ENCODE measurements around the gene FBXL13.

DNA sequence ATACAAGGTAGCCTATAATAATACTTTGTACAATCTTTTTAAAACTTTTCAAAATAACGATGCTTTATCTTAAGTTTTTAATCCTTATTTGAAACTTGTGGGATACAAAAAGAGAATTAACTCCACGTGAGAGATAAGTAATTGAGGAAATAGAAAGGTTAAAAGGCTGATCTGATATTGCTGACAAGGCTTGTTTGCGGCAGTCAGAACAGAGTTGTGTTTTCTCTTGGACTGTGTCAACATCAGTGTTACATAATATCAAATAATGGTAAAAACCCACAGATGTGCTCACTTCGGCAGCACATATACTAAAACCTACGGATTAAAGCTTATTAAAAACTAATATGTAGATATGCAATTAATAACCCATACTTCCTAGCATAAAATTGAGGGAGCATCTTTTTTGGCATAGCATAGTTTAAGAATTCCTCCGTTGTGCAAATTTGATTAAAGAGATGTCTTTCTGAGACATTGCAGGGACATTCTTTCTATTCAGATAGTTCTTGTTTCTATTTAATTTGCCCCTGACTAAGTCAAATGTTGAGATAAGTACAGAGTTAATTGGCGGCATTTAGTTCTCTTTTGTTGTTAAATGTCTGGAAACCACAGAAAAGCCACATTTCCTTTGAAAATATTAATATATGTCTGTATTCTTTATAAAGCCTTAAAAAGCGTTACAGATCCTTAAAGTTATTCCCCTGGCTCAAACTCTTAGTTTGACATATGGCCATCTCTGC lies 262.5 kb downstream of the FBXL13 start:
- TF ChIP-seq, protein P1, sequence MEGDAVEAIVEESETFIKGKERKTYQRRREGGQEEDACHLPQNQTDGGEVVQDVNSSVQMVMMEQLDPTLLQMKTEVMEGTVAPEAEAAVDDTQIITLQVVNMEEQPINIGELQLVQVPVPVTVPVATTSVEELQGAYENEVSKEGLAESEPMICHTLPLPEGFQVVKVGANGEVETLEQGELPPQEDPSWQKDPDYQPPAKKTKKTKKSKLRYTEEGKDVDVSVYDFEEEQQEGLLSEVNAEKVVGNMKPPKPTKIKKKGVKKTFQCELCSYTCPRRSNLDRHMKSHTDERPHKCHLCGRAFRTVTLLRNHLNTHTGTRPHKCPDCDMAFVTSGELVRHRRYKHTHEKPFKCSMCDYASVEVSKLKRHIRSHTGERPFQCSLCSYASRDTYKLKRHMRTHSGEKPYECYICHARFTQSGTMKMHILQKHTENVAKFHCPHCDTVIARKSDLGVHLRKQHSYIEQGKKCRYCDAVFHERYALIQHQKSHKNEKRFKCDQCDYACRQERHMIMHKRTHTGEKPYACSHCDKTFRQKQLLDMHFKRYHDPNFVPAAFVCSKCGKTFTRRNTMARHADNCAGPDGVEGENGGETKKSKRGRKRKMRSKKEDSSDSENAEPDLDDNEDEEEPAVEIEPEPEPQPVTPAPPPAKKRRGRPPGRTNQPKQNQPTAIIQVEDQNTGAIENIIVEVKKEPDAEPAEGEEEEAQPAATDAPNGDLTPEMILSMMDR (IDR thresholded peaks at IDR 0.05) = no peak
- no peak for TF ChIP-seq POLR2A (IDR thresholded peaks at IDR 0.05)
